HG02943 (cell line): ENCODE data around the gene TFEB.

Experiments
- ATAC-seq: cut with Tn5 transposase; IDR thresholded peaks from one replicate; pipeline ENCODE4 v1.9.1; 2021; ENCODE audit warnings: mild to moderate bottlenecking, low read depth, moderate library complexity; ENCODE audit not compliant: unreplicated experiment

Gene TFEB

DNA sequence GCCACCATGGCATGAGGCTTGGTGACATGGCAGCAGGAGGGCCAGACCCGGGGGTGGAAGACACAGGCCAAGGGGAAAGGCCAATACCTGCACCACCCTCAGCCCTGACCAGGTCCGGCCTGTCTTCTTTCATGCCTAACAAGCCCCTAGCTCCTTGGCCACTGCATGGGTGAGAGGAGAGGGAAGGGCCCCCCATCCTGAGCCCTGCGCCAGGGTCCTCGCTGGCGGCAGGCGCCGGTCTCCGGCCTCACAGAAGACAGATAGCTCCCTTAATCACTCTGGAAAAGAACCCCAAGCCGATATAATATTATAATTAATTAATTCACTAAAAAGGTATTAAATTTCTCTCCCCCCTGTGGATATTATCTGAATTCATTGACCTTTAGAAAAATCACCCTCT lies 55.7 kb downstream of the TFEB start:
- no peak for ATAC-seq

DNA sequence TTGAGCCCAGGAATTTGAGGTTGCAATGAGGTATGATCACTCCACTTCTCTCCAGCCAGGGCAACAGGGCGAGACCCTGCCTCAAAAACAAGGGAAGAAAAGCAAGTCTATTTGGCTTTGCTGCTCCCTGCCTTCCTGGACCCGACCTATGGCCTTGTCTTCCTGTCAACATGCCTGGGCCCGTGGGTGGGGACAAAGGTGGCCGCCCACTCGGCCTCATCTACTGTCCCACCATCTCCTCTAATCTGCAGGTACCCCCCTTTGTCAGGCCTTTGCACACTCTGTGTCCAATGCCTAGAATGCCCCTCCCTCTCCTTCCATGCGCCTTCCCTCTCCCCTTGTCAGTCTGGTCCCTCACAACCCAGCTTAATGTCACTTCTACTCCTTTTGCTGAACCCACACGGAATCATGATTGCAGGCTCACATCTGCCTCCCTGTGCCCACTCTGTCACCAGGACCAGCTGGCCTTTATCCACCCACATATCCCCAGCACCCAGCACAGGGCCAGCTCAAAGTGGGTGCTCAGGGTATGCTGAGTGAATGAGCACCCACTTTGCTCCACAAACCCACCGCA lies 56.8 kb downstream of the TFEB start:
- ATAC-seq = no peak

DNA sequence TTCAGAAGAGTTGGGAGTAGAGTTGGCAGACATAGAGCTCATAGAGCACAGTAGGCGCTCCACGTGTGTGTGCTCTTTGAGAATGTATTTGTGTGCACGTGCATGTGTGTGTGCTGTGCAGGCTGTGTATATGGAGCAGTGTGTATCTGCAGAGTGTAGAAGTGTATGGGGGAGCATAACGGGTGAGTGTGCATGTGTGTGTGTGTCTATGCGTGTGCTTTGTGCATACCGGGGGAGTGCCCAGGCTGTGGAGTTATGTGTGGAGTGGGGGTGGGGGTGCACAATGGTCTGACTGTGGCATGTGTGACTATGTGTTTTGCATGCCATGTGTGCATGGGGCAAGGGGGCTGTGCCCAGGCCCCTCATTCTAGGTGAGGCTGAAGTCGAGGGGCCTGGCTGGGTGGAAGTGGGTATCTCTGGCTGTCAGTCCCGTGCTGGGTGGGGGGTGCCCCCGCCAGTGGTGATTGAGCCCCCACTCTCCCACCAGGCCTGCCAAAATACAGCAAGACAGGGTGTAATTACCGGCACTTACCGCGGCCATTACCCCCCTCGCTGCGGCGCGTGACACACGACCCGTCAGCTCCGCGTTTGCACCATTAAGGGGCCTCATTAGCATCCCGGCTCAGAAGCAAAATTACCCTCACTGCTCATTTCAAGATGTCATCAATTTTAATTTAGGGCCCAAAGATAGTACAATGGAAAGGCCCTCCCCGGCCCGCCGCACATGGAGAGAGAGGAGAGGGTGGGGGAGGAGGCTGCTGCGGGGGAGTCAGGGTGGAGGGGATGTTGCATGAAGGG lies 58.1 kb downstream of the TFEB start:
- no peak for ATAC-seq

DNA sequence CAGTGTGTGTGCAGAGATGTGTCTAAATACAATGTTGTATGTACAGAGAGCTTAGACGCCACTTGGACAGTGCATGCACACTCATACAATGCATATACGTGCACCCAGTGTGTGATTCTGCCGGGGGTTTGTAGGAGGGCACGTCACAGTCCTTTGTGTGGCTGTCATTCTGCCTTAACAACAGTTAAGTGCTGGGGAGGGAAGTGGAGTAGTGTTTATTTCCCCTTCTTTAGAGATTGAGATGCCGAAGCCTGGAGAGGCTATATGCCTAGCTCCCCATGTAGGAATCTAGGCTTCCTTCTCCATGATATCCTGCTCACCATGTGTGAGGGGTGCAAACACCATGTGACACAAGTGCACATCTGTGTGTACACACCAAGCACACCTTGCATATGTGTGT lies 59.0 kb downstream of the TFEB start:
- no peak for ATAC-seq

DNA sequence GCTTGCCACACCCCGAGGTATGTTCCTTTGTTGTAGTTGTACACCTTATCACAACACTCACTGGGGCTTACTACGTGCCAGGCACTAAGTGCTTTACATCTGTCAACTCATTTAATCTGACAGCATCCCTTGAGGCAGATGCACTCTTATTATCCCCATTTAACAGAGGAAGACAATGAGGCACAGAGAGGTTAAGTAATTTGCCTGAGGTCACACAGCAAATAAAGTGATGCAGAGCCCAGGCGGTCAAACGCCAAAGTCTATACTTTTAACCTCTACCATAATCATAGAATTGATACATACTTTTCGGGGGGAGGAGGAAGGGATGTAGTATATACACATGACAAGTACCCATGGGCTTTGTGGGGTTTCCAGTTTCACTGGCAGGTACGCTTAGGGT lies 59.4 kb downstream of the TFEB start:
- ATAC-seq = no peak

DNA sequence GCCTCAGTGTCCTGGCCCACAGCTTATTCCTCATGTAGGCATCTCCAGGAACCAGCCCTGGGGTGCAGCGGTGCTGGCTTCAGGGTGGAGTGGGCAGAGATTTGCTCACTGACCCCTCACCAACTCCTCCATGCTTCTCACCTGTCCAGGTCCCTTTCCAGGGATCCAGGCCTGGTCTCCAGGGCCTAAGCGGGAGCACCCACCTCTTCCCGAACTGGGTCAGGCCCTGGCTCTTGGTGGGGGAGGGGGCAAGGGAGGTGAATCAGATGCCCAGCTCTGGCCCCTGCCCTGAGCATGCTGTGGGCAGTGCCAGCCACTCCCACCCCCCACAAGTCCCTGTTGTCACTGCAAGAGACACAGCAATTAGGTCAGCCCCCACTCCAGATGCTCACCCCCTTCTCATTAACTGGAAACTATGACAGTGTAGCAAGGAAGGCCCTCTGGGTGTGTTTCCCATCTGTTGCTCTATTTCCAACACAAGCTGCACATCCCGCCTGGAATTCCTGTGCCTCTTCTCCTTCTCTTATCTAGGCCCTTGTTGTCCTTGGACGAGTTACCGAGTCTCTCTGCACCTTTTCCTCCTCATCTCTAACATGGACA lies 60.1 kb downstream of the TFEB start:
- no peak for ATAC-seq

DNA sequence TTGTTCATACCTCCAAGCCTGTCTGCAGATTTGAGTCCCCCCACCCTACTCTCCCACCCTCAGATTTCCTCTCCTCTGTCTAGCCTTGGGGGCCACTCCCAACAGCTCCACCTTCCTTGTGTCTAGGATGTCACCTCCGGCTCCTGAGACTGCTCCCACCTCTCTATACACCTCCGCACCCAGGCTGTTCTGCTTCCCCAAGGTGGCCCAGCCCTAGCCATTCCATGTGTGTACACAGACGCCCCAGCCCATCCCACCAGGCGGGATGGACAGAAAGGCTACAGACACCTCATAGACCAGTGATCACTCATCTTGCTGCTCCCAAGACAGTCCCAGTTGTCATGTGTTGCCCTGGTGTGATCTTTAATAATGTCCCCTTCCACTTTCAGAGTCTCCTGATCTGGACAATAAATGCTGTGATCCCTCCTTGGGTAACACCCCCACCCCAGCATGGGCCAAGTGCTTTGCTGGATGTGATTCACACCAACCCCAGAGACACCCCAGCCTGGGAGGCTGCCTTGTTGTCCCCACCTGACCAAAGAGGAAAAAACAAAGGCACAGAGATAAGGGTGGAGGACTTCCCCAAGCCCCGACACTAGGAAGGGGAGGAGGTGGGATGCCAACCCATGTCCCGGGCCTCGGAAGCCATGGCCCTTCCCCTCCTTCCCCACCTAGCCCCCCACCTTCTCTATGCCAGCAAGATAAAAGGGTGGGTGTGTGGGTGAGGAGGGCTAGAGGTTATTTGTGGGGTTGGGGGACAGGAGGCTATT lies 61.0 kb downstream of the TFEB start:
- no peak for ATAC-seq

DNA sequence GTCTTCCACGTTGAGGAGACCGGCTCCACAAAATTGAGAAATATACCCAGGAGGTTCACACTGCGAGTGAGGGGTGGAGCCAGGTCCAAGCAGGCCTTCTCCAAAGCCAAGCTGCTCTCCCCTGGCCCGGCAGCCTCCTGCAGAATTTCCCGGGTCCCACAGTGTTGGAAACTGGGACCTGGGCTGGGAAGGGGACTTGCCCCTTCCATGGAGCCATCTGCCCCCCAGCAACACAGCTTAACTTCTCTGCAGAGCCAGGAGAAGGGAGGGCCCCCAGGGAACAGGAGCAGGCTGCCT lies 61.8 kb downstream of the TFEB start:
- ATAC-seq = no peak

DNA sequence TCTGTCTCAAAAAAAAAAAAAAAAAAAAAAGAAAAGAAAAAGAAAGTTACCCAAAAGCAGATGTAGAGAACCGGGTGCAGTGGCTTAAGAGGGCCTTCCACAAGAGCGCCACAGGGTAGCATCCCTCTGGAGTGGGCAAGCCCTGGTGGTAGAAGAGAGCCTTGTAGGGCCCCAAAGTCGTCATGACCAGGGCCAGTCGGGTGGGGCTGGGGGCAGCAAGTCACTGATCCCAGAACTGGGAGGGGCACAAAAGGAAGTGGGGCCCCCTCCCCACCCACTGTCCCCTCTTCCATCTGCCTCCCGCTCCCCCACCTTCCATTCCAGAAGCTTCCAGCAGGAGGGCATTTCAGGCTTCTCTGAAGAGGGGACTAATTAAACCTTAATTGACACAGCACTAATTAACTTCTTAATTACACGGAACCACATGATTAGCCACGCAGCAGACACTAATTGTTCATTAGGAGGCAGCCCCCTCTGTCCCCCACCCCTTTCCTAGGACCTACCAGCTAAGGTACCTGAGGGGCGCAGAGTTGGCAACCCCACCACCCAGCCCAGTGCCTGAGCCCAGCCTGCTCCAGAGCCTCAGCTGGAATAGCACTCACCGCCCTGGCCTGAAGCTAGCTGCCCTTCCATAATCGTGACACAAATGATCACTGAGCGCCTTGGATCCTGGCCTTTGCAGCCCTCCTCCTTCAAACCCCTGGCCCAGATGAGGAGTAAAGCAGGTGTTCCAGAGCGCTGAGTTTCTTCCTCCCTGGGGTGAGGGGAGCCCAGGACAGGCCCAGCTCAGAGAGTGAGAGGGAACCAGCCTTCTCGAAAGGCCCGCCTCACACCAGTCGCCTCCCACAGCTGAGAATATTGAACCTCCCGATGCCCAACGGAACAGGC lies 62.3 kb downstream of the TFEB start:
- ATAC-seq = no peak

DNA sequence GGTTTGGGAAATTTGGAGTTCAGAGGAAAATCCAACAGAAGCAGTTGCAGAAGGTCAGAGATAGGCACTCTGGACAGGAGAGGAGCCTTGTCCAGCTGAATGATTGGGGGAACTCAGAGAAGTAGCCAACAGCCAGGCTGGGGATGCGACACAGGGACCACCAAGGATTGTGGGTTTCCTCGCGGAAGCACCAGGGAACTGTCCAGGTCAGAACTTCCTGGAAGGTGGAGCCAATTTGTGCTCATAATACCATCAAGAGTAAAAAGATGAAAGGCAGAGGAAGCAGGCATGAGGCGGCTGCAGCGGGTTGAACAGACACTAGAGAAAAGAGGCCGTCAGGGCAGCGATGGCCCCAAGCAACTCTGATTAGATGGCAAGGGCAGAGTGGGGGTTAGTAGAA lies 63.4 kb downstream of the TFEB start:
- no peak for ATAC-seq

DNA sequence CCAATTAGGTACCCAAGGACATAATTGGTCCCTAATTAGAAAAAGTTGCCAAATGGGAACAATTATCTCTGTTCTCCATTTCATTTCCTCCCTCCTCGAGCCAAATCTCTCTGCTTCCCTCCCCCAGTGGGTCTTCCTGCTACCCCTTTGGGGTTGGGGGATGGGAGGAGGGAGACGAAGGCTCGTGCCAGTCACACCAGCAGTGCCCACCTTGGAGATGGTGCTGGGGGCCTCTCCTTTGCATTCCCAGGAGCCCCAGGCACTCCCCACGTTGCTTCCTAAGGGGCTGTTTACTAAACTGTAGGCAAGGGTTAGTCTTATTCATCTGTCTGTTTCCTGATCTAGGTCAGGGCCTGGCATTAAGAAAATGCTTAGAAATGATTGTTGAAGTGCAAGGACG lies 64.0 kb downstream of the TFEB start:
- ATAC-seq = no peak

DNA sequence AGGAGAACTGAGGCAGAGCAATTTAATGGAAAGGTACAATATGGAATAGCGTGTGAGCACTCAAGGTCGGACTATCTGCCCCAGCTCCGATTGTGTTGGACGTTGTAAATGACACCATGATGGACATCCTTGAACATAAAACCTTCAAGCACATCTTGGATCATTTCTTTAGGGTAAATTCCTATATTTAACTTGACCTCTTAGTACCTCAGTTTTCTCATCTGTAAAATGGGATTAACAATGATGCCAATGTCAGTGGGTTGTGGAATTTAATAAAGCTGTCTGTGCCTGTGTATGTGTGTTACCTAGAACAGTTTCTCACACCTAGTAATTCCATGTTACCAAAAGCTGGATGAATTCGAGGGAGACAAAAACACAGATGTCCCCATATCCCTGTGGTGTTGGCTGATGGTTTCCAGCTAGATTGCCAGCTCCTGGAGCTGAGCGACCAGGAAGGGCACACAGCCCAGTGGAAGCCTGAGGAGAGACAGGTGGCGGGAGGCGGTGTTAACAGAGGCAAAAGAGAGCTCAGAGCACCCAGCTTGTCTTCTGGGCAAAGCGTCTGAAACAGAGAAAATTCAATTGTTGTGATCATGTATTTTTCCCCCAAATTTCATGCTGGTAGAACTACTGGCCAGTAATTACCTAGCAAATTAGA lies 64.6 kb downstream of the TFEB start:
- no peak for ATAC-seq

DNA sequence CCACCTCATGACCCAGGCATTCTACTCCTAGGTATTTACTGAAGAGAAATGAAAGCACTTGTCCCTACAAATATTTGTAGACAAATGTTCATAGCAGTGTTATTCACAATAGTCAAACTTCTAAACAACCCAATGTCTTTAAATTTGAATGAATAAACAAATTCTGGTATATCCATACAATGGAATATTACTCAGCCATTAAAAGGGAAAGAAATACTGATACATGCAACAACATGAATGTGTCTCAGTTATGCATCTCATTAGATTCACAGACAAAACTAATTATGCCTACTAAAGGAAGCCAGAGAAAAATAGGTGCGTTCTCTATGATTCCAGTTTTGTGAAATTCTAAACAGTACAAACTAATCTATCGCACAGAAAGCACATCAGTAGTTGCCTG lies 66.4 kb downstream of the TFEB start:
- ATAC-seq = no peak

DNA sequence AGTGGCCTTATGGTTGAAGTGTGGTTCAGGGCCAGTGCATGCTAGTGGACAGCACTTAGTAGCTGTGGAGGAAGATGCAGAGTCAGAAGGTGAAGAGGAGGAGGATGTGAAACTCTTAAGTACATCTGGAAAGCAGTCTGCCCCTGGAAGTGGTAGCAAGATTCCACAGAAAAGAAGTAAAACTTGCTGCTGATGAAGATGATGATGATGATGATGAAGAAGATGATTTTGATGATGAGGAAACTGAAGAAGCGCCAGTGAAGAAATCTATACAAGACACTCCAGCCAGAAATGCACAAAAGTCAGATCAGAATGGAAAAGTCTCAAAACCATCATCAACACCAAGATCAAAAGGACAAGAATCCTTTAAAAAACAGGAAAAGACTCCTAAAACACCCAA lies 68.2 kb downstream of the TFEB start:
- no peak for ATAC-seq

DNA sequence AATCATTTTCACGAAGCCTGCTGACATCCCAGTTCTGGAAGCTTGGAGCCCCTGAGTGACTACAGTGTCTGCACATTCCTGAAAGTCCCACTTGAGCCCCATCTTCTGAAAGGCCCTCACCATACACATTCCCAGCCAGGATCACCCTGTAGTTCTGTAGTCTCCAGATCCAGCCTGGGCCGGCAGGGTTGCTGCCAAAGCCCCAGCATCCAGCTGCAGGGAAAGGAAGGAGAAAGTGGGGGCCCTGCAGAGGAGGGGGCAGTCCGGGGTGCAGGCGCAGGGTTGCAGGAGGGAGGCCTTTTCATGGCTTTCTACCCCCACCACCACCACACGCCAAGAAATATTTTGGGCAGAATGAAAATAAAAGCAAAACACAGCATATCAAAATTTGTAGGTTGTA lies 71.1 kb downstream of the TFEB start:
- ATAC-seq = no peak

DNA sequence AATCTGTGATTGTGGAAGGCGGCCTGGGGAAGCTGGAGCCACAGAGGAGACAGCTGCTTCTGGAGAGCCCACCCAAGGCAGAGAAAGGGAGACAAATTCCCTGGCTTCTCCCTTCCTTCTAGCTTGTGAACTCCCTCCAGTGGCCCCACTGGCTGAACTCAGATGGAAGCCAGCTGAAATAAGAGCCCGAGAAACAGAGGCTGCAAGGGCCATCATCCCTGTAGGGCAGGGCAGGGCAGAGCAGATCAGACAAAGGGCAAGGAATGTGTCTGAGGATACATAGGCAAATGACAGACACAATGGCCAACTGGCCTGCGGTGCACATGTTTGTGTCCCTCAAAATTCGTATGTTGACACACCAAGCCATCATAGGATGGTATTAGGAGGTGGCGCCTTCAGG lies 71.8 kb downstream of the TFEB start:
- ATAC-seq = no peak

DNA sequence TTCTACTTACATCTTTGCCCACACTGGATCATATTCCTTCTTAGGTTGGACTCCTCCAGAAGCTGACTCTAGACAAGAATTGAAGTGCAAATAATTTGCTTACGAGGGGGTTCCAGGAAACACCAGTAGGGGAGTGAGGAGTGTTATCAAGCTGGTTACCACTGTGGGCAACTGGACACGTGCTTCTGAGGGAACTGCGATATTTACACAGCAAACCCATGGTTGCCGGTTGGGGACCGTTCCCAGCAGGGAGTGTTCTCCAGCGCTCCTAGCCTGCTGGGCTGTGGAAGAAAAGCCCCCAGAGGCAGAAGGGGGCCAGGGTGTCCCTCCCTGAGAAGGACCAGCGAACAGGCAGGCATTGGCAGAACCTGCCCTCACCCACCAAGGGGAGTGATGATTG lies 75.5 kb downstream of the TFEB start:
- ATAC-seq = no peak

DNA sequence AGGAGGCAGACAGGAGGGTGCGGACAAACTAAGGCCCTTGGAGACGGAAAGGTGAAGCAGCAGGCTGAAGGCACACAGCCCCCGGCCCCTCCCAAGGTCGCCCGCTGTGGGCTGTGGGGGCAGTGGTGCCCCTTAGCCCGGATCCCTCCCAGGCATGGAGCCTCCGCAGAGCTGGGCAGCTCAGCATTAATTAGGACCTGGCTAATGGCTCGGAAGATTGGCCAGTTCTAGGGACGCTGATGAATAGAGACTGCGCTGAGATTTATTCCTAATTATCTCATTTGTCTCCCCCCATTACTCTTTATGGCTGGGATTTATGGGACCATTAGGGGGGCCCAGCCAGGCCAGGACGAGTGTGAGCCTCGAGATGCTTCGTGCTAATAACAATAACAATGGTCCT lies 76.8 kb downstream of the TFEB start:
- no peak for ATAC-seq

DNA sequence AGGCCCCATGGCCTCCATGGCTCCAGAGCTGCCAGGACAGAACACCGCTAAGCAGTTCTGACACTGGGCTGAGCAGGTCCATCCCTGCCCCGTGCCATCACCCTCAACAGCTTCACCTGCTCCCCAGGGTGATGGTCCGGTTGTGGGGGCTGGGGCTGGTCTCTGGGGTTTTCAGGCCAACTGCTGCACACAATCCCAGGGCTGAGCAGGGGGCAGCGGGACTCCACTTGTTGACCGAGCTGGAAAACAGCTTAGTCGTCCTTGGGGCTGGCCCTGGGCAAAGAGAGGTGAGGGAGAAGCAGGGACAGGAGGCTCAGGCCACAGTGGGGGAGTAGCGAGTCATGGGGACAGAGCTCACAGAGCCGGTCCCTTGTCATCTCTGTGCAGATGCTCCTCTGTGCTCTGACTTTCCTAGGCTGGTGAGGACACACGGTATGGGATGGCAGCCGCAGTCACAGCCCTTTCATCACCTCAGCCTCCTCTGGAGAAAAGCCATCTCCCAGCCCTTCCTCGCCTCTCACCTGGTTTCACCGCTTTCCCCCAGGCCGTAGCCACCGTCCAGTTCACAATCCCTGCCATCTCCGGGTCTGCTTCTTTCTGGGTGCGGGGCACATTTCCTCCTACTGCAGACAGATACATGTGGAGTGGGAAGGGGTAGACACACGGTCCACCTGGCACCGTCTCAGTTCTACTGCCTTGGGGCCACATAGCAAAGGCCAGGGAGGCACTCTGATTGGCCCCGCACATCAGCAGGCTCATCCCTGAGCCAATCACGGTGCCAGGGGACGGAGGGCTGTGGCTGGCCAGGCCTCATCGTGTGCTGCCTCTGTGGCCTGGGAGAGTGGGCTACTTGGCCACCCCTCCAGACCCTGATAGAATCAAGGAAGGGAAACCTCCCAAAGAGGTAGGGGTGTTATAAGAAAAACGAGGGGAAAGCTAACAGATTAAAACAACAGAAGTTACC lies 78.0 kb downstream of the TFEB start:
- ATAC-seq = no peak
